Fibroblast of skin of abdomen (primary cell): ENCODE data around the gene RALBP1.

Experiments
- DNase-seq: peaks from one replicate; pipeline ENCODE4 v3.0.0-alpha.2; 2013

RALBP1 gene

GRCh38 chr18:9550429-9550828 is 75.1 kb downstream of the RALBP1 start:
- DNase-seq, result no peak

DNA sequence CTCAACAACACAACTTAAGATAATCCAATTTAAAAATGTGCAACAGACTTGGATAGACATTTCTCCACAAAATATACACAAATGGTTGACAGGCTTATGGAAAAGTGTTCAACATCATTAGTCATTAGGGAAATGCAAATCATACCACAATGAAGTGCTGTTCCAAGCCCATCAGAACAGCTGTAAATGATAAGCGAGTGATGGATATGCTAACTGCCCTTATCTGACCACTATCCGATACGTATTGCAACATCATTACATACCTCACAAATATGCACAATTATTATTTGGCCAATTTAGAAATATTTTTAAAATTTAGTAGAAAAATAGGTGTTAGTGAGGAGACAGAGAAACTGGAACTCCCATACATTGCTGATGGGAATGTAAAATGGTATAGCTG is 76.9 kb downstream of the RALBP1 start:
- DNase-seq, result peak; percentile 43

DNA sequence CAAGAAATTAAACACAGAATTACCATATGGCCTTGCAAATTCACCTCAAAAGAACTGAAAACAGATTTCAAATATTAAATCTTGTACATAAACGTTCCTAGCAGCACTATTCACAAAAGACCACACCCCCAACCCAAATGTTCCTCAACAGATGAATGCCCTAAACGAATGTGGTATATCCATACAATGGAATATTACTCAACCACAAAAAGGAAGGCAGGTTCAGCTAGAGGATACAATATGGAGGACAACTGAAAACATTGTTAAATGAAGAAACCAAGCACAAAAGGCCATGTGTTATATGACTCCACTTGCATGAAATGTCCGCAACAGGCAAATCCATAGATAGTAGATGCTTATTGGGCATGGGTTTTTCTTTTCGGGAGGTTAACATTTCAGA is 77.3 kb downstream of the RALBP1 start:
- DNase-seq, result no peak

DNA sequence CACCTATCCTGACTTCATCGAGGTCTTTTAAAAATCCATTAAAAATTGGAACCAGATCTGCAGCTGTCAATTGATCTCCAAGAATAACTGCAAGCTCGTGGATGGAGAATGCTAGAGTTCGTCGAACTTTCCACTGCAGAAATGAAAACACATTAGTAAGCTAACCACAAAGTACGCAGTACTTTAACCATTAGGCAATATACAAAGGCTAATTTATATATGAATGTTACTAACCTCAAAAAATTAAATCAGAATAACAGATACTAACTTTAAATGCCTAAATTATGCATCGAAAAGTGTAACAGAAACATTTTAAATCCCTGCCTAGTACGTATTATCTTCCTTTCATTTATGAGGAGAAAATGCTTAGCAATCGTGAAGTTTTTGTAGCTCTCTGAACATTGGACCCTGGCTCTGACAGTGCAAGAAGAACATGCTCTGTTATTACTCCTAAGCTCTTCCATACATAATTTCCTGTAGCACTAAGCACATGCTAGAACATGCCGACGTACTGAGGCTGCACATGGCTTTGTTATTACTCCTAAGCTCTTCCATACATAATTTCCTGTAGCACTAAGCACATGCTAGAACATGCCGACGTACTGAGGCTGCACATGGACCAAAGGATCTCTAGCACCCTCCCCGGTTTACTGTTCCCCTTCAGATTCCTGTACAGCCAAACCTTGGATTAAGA is 82.1 kb downstream of the RALBP1 start:
- peak; percentile 7 for DNase-seq

- no peak for DNase-seq
Measured at GRCh38 chr18:9558387-9559064, 83.2 kb downstream of the RALBP1 start.

DNA sequence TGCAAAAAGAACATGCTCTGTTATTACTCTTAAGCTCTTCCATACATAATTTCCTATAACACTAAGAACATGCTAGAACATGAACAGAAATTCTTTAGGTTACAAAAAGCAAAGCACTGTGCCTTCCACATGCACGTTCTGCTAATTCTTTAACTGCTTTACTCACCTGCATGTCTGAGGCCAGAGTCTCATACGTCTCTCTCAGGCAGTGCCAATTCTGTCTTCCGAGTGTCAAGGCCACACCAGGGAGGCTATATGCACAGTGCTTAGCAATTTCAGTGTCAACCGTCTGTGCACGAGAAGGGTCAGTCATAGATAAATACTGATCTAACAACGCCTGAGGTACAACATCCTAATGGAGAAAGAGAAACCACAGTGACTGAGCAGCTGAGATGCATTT is 83.9 kb downstream of the RALBP1 start:
- no peak for DNase-seq

DNA sequence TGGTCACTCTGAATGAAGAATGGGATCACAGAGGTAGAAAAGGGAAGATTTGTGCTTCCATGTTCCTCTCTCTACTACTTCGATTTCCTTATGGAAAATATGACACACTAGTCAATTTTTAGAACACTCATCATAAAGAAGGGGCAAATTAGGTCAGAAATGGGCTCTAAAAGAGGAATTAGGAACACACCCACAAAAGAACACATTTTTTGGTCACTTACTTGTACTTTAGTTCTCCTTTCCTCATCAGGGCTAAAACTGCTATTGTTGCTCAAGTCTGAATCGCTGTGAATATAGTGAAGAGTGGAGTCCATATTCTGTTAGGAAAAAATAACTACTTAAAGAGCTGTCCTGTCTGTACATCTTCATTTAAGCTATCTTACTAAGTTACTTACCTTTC is 86.4 kb downstream of the RALBP1 start:
- no peak for DNase-seq

DNA sequence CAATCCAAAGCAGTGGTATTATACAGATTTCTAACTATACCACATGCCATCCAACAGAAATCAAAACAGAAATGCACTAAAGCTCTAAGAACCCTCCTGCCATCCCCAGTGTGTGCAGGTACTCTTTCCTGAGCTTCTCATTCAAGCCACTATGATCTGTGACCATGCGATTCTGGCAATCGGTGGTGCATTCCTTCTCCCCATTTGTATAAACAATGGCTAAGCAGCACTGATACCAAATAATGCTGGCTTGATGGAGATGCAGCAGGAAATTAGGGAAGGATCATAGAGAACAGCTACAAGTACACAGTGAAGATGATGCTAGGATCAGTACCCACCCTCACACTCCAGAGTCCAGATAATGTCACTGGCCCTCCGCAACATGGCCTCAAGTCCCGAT is 87.3 kb downstream of the RALBP1 start:
- DNase-seq, result no peak

- no peak for DNase-seq
Measured at GRCh38 chr18:9563331-9563730, 88.0 kb downstream of the RALBP1 start.

GRCh38 chr18:9565407-9565806 is 90.1 kb downstream of the RALBP1 start:
- DNase-seq, result no peak

DNA sequence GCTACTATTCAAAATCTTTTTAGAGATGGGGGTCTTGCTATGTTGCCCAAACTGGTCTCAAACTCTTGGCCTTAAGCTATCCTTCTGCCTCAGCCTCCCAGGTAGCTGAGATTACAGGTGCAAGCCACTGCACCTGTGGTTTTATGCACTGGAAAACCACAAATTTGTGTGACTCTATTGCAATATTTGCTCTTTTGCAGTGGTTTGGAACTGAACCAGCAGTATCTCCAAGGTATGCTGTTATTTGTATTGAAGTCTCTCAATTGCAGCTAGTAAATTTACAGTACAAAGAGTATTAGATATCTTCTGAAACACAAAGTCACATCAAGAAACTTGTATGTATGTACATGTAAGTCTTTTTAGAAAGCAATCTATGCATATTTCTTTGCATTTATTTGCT is 92.9 kb downstream of the RALBP1 start:
- DNase-seq, result no peak

DNA sequence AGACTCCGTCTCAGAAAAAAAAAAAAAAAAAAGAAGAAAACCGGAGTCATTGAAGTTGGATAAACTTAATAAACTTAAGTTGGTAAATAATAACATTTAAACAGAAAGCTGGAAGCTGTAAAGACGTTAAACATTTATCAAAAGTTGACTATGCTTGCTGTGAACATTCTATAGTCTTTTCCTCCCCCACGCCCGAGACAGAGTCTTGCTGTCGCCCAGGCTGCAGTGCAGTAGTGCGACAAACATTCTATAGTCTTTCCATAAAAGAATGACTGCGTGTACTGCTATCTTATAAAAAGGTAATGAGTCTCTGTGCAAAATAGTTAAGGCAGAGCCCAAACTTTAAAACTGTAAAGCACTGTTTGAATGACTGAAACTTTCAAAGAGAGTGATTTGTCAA is 93.9 kb downstream of the RALBP1 start:
- DNase-seq, result no peak

- DNase-seq, result no peak
Measured at GRCh38 chr18:9570255-9570654, 94.9 kb downstream of the RALBP1 start.

GRCh38 chr18:9571546-9571945 is 96.2 kb downstream of the RALBP1 start:
- no peak for DNase-seq

DNA sequence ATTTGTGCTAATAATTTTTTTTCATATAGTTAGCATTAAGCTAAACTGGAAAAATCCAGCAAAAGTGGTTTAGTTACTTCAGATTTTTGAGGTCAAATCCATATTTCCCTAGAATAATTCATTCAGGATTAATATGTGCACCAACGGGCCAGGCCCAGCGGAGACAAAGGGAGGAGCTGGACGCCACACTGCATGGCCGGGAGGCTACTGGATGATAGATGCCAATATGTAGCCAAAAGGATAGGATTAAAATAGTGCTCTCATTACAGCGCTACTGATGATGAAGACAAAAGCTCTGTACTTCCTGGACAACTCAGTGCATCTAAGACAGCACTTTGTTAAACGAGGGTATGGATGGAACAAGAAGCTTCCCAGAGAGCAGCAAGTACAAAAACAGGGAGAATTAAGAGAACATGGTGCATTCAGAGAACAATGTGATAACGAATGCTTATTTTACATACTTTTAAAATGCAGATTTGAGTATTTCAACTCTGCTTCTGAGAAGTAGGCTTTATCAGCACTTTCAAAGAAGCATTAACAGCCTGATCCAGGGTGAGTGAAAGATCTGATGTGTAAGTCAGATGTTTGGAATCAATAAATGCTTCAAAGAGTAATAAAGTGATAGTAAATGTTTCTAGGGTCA is 99.3 kb downstream of the RALBP1 start:
- no peak for DNase-seq

DNA sequence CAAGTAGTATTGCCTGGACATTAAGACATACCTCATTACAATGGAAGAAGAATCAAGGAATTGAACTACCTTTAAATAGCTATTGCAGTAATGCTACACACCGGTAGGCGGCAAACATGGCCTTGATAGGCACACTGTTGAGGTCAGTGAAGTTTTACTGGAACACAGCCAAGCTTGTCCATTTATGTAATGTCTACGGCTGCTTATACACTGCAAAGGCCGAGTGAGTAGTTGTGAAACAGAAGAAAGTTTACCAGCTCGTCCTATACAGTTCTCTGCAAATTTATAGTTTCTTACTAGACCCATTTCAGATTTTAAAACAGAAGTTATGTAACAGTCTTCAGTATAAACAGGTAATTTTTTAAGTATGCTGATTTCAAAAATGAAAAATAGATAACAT is 100.2 kb downstream of the RALBP1 start:
- DNase-seq, result peak; percentile 91

DNA sequence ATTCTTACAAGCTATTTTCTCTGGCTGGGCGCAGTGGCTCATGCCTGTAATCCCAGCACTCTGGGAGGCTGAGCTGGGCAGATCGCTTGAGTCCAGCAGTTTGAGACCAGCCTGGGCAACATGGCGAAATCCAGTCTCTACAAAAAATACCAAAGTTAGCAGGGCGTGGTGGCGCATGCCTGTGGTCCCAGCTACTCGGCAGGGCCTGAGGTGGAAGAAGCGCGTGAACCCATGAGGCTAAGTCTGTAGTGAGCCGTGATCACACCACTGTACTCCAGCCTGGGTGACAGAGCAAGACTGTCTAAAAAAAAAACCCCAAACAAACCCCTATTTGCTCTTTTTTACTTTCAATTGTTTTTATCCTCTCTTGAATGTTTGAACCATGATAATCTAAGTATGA is 102.0 kb downstream of the RALBP1 start:
- DNase-seq, result no peak

- peak; percentile 2 for DNase-seq
Measured at GRCh38 chr18:9578306-9578705, 103.0 kb downstream of the RALBP1 start.

- no peak for DNase-seq
Measured at GRCh38 chr18:9581667-9582066, 106.4 kb downstream of the RALBP1 start.

- no peak for DNase-seq
Measured at GRCh38 chr18:9586814-9587213, 111.5 kb downstream of the RALBP1 start.
